Activated CD8-positive, alpha-beta memory T cell treated with anti-CD3 and anti-CD28 coated beads for 36 hours (primary cell): ENCODE measurements around the gene GFOD2. TPM values are rescaled to one million over a fixed set of nuclear protein-coding genes. Genes with fewer than 3 reads are reported as not detected.

Experiments
- CTCF ChIA-PET: fragments of 350-600 bp; sonication (Branson Sonifier 250); formaldehyde crosslinking; loops from one replicate; lab custom pipeline; 2021; ENCODE audit warnings: antibody characterized with exemption; lab: Charles Lee
- POLR2A ChIA-PET: fragments of 350-600 bp; sonication (Branson Sonifier 250); formaldehyde crosslinking; loops from one replicate; lab custom pipeline; 2021; ENCODE audit warnings: antibody characterized with exemption; lab: Charles Lee
- total RNA-seq, 2 experiments: library from RNA; stranded (reverse); gene quantifications; one replicate each; pipeline ENCODE4 v1.2.3, GENCODE V29; 2021

The GFOD2 gene
- total RNA-seq, 2 experiments from 2014 or later = 19.1 to 22.9 TPM

- CTCF ChIA-PET = interaction anchor here (0.7 to 10.7 kb wide), 14 partner anchors 13 to 130 kb away, joined by 3 to 126 read pairs (median 12); partner anchors contain the start of genes ACD and CTCF
Observed at GRCh38 chr16:67644038-67644437, 75.1 kb downstream of the GFOD2 start.

DNA sequence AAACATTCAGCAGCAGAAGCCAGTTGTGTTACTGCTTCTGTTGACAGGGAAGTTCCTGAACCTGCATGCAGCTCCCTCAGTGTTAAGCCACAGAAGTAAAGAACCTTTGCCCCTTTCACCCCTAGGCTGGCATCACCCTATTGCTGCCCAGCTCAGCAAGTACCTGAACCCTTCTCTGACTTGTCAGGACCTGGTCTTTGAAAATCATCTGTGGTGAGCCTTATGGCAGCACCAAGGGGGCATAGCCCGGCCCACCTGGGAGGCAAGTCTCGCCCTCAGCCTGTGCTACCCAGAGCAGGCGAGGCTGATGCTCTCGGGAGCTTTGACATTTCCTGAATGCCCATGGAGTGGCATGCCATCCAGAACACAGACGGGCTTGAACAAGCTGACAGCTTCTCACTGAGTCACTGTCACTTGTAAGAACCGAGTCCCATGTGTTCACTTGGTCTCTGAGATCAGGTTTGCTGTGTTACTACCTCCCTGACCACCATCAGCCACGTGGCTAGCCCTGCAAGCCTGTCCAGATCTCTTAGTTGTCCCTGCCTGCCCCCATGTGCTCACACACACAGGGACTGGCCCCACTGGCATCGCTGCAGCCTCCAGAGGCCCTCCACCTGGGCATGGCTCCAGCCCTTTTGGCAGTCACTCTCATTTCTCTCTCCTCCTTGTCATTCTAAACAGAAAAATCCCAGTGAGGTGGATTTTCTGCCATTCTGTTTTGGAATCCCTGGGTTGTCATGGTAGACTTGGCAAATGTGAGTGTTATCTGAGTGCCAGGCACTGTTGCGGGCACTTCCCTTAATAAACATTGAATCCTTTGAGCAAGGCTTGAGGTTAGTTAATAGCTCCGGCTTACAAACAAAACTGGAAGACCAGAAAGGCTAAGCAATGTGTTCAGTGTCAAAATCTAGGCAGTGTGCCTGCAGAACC lies 77.1 kb downstream of the GFOD2 start:
- POLR2A ChIA-PET = no interaction called here
- CTCF ChIA-PET = interaction anchor here (0.7 to 10.7 kb wide), 3 partner anchors 80 to 120 kb away, joined by 3 to 126 read pairs (median 50); no protein-coding TSS in a partner anchor

More at GRCh38 chr16:67644038-67644437, 75.1 kb downstream of the GFOD2 start:
- POLR2A ChIA-PET = interaction anchor here (0.6 to 2.6 kb wide), 5 partner anchors 50 to 123 kb away, joined by 3 to 17 read pairs (median 12); partner anchors contain the start of gene CTCF

DNA sequence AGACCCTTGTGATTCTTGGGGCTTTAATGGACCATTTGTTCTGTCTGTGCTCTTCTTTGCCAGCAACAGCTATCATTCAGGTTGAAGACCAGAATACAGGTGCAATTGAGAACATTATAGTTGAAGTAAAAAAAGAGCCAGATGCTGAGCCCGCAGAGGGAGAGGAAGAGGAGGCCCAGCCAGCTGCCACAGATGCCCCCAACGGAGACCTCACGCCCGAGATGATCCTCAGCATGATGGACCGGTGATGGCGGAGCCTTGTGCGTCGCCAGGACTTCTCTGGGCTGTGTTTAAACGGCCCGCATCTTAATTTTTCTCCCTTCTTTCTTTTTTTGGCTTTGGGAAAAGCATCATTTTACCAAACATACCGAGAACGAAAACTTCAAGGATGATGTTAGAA lies 81.5 kb downstream of the GFOD2 start:
- POLR2A ChIA-PET = no interaction called here

GRCh38 chr16:67636713-67637112 lies 82.4 kb downstream of the GFOD2 start:
- CTCF ChIA-PET = interaction anchor here (2.2 kb wide), 1 partner anchor 115 kb away, joined by 6 read pairs; no protein-coding TSS in a partner anchor
- POLR2A ChIA-PET = no interaction called here

More for the DNA sequence above, 81.5 kb downstream of the GFOD2 start:
- CTCF ChIA-PET = interaction anchor here (1.0 to 2.2 kb wide), 2 partner anchors 75 to 116 kb away, joined by 3 to 6 read pairs; partner anchors contain the start of gene CTCF

- ChIA-PET CTCF (interaction anchor here (1.8 kb wide), 1 partner anchor 112 kb away, joined by 8 read pairs; no protein-coding TSS in a partner anchor), POLR2A (no interaction called here)
Observed at GRCh38 chr16:67632415-67633172, 86.5 kb downstream of the GFOD2 start.

GRCh38 chr16:67628216-67628615 lies 90.9 kb downstream of the GFOD2 start:
- CTCF ChIA-PET = no interaction called here
- POLR2A ChIA-PET = interaction anchor here (0.6 kb wide), 1 partner anchor 46 kb away, joined by 3 read pairs; no protein-coding TSS in a partner anchor

Other genes with a start within 250 kb of the GFOD2 start
- 10 to 100 TPM; 42.2 to 45.0 TPM for gene ATP6V0D1, start 238.2 kb downstream of the GFOD2 start, total RNA-seq
- gene AGRP, start 235.8 kb downstream of the GFOD2 start, total RNA-seq = under 1 TPM in 1 of 2 experiments, not detected in 1; 0.25 TPM
- gene RIPOR1, start 190.5 kb downstream of the GFOD2 start, total RNA-seq = 10 to 100 TPM; 23.4 to 30.9 TPM
- 10 to 100 TPM; 54.2 to 55.1 TPM for gene CTCF, start 156.8 kb downstream of the GFOD2 start, total RNA-seq
- 100 to 1,000 TPM; 124 to 130 TPM for gene CARMIL2, start 74.2 kb downstream of the GFOD2 start, total RNA-seq
- gene ACD, start 59.1 kb downstream of the GFOD2 start, total RNA-seq = 10 to 100 TPM; 75.8 to 78.5 TPM
- 10 to 100 TPM; 17.4 to 18.3 TPM for gene PARD6A, start 58.4 kb downstream of the GFOD2 start, total RNA-seq
- gene ENKD1, start 52.6 kb downstream of the GFOD2 start, total RNA-seq = 10 to 100 TPM; 15.0 to 17.0 TPM
- 1 to 10 TPM; 1.7 to 2.0 TPM for gene C16orf86, start 52.5 kb downstream of the GFOD2 start, total RNA-seq
- 10 to 100 TPM; 18.0 to 18.7 TPM for gene RANBP10, start 87.2 kb upstream of the GFOD2 start, total RNA-seq
- 1 to 10 TPM in 1 of 2 experiments, under 1 TPM in 1; 0.84 to 1.7 TPM for gene TSNAXIP1, start 87.6 kb upstream of the GFOD2 start, total RNA-seq
- gene THAP11, start 123.0 kb upstream of the GFOD2 start, total RNA-seq = 10 to 100 TPM; 53.4 to 53.9 TPM
- 100 to 1,000 TPM; 176 to 179 TPM for gene NUTF2, start 127.6 kb upstream of the GFOD2 start, total RNA-seq
- gene CENPT, start 128.4 kb upstream of the GFOD2 start, total RNA-seq = 10 to 100 TPM; 49.3 to 50.7 TPM
- gene EDC4, start 153.7 kb upstream of the GFOD2 start, total RNA-seq = 100 to 1,000 TPM; 102 to 104 TPM
- 1 to 10 TPM in 1 of 2 experiments, under 1 TPM in 1; 0.59 to 1.1 TPM for gene NRN1L, start 165.6 kb upstream of the GFOD2 start, total RNA-seq
- gene PSKH1, start 173.9 kb upstream of the GFOD2 start, total RNA-seq = 10 to 100 TPM; 13.4 to 14.7 TPM
- 1 to 10 TPM; 2.7 to 4.5 TPM for gene CTRL, start 212.5 kb upstream of the GFOD2 start, total RNA-seq
- gene PSMB10, start 217.5 kb upstream of the GFOD2 start, total RNA-seq = 100 to 1,000 TPM; 176 to 185 TPM
- gene LCAT, start 224.8 kb upstream of the GFOD2 start, total RNA-seq = 10 to 100 TPM; 14.3 to 15.1 TPM
- 10 to 100 TPM; 42.6 to 44.4 TPM for gene SLC12A4, start 249.3 kb upstream of the GFOD2 start, total RNA-seq